GM21515 (cell line): ENCODE measurements around the gene MOB3A.
"Not testable (repeated sequence)": the region's sequence is repeated elsewhere in the genome, so short reads cannot be mapped to it uniquely, and the experiment has no call there.

ENCODE experiments used
- ATAC-seq: cut with Tn5 transposase; IDR thresholded peaks from one replicate; pipeline ENCODE4 v1.9.1; 2021; ENCODE audit not compliant: unreplicated experiment

Gene MOB3A

GRCh38 chr19:2035590-2035991 lies 60.5 kb downstream of the MOB3A start:
- ATAC-seq, result no peak

- ATAC-seq, result no peak
Measured at GRCh38 chr19:2034729-2035589, 61.2 kb downstream of the MOB3A start.

- not testable (repeated sequence) for ATAC-seq
Measured at GRCh38 chr19:2034253-2034652, 61.9 kb downstream of the MOB3A start.

GRCh38 chr19:2033825-2034159 lies 62.3 kb downstream of the MOB3A start:
- no peak for ATAC-seq

- no peak for ATAC-seq
Measured at GRCh38 chr19:2033115-2033824, 62.9 kb downstream of the MOB3A start.

GRCh38 chr19:2032296-2032941 lies 63.7 kb downstream of the MOB3A start:
- ATAC-seq, result no peak

- no peak for ATAC-seq
Measured at GRCh38 chr19:2027361-2027760, 68.8 kb downstream of the MOB3A start.

GRCh38 chr19:2026770-2027169 lies 69.4 kb downstream of the MOB3A start:
- no peak for ATAC-seq

- no peak for ATAC-seq
Measured at GRCh38 chr19:2022289-2022688, 73.8 kb downstream of the MOB3A start.

GRCh38 chr19:2021453-2022140 lies 74.5 kb downstream of the MOB3A start:
- ATAC-seq, result no peak
